ENCODE results near the gene SAXO2.
"Not testable (repeated sequence)": the region's sequence is repeated elsewhere in the genome, so short reads cannot be mapped to it uniquely, and the experiment has no call there.

SAXO2 gene

GRCh38 chr15:82333603-82334553 lies 71.3 kb downstream of the SAXO2 start:
- not testable (repeated sequence) for DNase-seq (ENCODE audit: low read depth in 1 of 2, low spot score in 1 of 2)
